ENCODE measurements around the gene SDHAF2. TPM values are rescaled to one million over a fixed set of nuclear protein-coding genes. Genes with fewer than 3 reads are reported as not detected.

SDHAF2 gene
- total RNA-seq, 1 experiment from 2014 or later: 85.3 TPM

Small RNA genes within 50 kb of the gene (small RNA-seq; reads per million reads assigned to genes)
- gene RN7SL23P: not detected

Other genes starting within 250 kb of the SDHAF2 start
- not detected in 2 replicates for gene PGA3, start 226.6 kb upstream of the SDHAF2 start, total RNA-seq (2014; rRNA removed; shearing (Covaris generic))
- gene PGA4, start 207.8 kb upstream of the SDHAF2 start, total RNA-seq (2014; rRNA removed; shearing (Covaris generic)): not detected in 2 replicates
- gene PGA5, start 188.9 kb upstream of the SDHAF2 start, total RNA-seq (2014; rRNA removed; shearing (Covaris generic)): not detected in 2 replicates
- gene VWCE, start 134.8 kb upstream of the SDHAF2 start, total RNA-seq (2014; rRNA removed; shearing (Covaris generic)): 0.17 and 0.23 TPM in 2 replicates
- gene DDB1, start 97.0 kb upstream of the SDHAF2 start, total RNA-seq (2014; rRNA removed; shearing (Covaris generic)): 253 and 271 TPM in 2 replicates
- 48.8 and 56.6 TPM in 2 replicates for gene TKFC, start 96.9 kb upstream of the SDHAF2 start, total RNA-seq (2014; rRNA removed; shearing (Covaris generic))
- gene CYB561A3, start 68.2 kb upstream of the SDHAF2 start, total RNA-seq (2014; rRNA removed; shearing (Covaris generic)): 49.6 and 68.1 TPM in 2 replicates
- 52.5 and 64.2 TPM in 2 replicates for gene TMEM138, start 67.8 kb upstream of the SDHAF2 start, total RNA-seq (2014; rRNA removed; shearing (Covaris generic))
- gene TMEM216, start 37.5 kb upstream of the SDHAF2 start, total RNA-seq (2014; rRNA removed; shearing (Covaris generic)): 20.0 and 23.8 TPM in 2 replicates
- 33.4 and 48.1 TPM in 2 replicates for gene CPSF7, start 149 bp upstream of the SDHAF2 start, total RNA-seq (2014; rRNA removed; shearing (Covaris generic))
- gene LRRC10B, start 78.6 kb downstream of the SDHAF2 start, total RNA-seq (2014; rRNA removed; shearing (Covaris generic)): not detected in 2 replicates
- gene SYT7, start 151.0 kb downstream of the SDHAF2 start, total RNA-seq (2014; rRNA removed; shearing (Covaris generic)): 1.8 and 2.0 TPM in 2 replicates